ENCODE data around the gene PLEK. TPM values are rescaled to one million over a fixed set of nuclear protein-coding genes. Genes with fewer than 3 reads are reported as not detected.

Gene PLEK
- total and polyA plus RNA-seq, 2 of the 13 experiments (the other 11 are each of a cell fraction or from before 2014, with no cell fraction given), result not detected

- H3K27me3 ChIP-seq (ENCODE audit: control insufficient read depth in 1 of 2, insufficient read depth in 2 of 2, low read length in 2 of 2), result peaks cover 0 to 7% of the 10 kb centered on the region in 2 experiments; a peak in 2 of 5 replicates
- no peak for ATAC-seq
- no TSS peak for BruUV-seq (replicated peaks)
Observed at GRCh38 chr2:68435615-68436014, 70.5 kb downstream of the PLEK start.

GRCh38 chr2:68436270-68436669 lies 71.2 kb downstream of the PLEK start:
- intact Hi-C loops (cut with micrococcal nuclease; ENCODE audit: unreplicated experiment), result no loop called here
- no peaks in the 10 kb centered on the region for H4K20me1 ChIP-seq (ENCODE audit: insufficient read depth, low read length)
- no peaks in the 10 kb centered on the region; the same call in 1 of the 2 replicates for H3K4me1 ChIP-seq (ENCODE audit: insufficient read depth, low read length)
- H3K36me3 ChIP-seq (replicated peaks in 1 of 2; ENCODE audit: control insufficient read depth in 1 of 2, insufficient read depth in 2 of 2, low read length in 2 of 2), result no peaks in the 10 kb centered on the region
- H3K27ac ChIP-seq (ENCODE audit: extremely low read length, insufficient read depth, low read length), result no peak overlapping the region
- CTCF ChIA-PET (ENCODE audit: low intra/inter-chr PET ratio, low total read pairs), result no interaction called here
- no peak overlapping the region for H3K9ac ChIP-seq (ENCODE audit: insufficient read depth, low read depth, low read length)
- DNase-seq (ENCODE audit: low spot score), result no peak
- in situ Hi-C loops (cut with HindIII; ENCODE audit: extremely low pct_ligation_motif_present, low pct_unique_long_range_greater_than_20kb), result no loop called here
- FAIRE-seq, result no peak
- peaks cover 0 to 7% of the 10 kb centered on the region in 2 experiments; a peak in 2 of 5 replicates for H3K27me3 ChIP-seq (ENCODE audit: control insufficient read depth in 1 of 2, insufficient read depth in 2 of 2, low read length in 2 of 2)
- ATAC-seq, result no peak
- TF ChIP-seq ZNF230 (CRISPR knock-in tag; IDR thresholded peaks at IDR 0.05) (no peak), ZBTB7A (CRISPR knock-in tag; IDR thresholded peaks at IDR 0.05) (no peak), FOXC1 (CRISPR knock-in tag; IDR thresholded peaks at IDR 0.05; ENCODE audit: borderline replicate concordance) (no peak), ZNF329 (CRISPR knock-in tag; IDR thresholded peaks at IDR 0.05; ENCODE audit: low read depth) (no peak), ZNF33B (CRISPR knock-in tag; IDR thresholded peaks at IDR 0.05) (no peak), NFIB (CRISPR knock-in tag; IDR thresholded peaks at IDR 0.05; ENCODE audit: borderline replicate concordance) (no peak), SP5 (CRISPR knock-in tag; IDR thresholded peaks at IDR 0.05; ENCODE audit: borderline replicate concordance, low read depth) (no peak), JDP2 (CRISPR knock-in tag; IDR thresholded peaks at IDR 0.05; ENCODE audit: borderline replicate concordance) (no peak), REPIN1 (CRISPR knock-in tag; IDR thresholded peaks at IDR 0.05; ENCODE audit: borderline replicate concordance, low read depth) (no peak), ZNF549 (CRISPR knock-in tag; IDR thresholded peaks at IDR 0.05) (no peak), ZNF891 (CRISPR knock-in tag; IDR thresholded peaks at IDR 0.05) (no peak), ZUFSP (CRISPR knock-in tag; IDR thresholded peaks at IDR 0.05; ENCODE audit: borderline replicate concordance) (no peak)
- TF ChIP-seq, protein P1, sequence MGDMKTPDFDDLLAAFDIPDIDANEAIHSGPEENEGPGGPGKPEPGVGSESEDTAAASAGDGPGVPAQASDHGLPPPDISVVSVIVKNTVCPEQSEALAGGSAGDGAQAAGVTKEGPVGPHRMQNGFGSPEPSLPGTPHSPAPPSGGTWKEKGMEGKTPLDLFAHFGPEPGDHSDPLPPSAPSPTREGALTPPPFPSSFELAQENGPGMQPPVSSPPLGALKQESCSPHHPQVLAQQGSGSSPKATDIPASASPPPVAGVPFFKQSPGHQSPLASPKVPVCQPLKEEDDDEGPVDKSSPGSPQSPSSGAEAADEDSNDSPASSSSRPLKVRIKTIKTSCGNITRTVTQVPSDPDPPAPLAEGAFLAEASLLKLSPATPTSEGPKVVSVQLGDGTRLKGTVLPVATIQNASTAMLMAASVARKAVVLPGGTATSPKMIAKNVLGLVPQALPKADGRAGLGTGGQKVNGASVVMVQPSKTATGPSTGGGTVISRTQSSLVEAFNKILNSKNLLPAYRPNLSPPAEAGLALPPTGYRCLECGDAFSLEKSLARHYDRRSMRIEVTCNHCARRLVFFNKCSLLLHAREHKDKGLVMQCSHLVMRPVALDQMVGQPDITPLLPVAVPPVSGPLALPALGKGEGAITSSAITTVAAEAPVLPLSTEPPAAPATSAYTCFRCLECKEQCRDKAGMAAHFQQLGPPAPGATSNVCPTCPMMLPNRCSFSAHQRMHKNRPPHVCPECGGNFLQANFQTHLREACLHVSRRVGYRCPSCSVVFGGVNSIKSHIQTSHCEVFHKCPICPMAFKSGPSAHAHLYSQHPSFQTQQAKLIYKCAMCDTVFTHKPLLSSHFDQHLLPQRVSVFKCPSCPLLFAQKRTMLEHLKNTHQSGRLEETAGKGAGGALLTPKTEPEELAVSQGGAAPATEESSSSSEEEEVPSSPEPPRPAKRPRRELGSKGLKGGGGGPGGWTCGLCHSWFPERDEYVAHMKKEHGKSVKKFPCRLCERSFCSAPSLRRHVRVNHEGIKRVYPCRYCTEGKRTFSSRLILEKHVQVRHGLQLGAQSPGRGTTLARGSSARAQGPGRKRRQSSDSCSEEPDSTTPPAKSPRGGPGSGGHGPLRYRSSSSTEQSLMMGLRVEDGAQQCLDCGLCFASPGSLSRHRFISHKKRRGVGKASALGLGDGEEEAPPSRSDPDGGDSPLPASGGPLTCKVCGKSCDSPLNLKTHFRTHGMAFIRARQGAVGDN (CRISPR knock-in tag; IDR thresholded peaks at IDR 0.05), result no peak
- H3K4me2 ChIP-seq (ENCODE audit: low read depth, low read length), result no peak overlapping the region
- H3K9me3 ChIP-seq (ENCODE audit: low read length), result no peaks in the 10 kb centered on the region
- WGBS (ENCODE audit: low lambda C conversion rate), result 3% methylated on average over 4 of the region's 4 CpGs
- H2AFZ ChIP-seq (ENCODE audit: low read length), result no peak overlapping the region
- H3K4me3 ChIP-seq (replicated peaks in 1 of 3; ENCODE audit: insufficient read depth in 1 of 3, low read depth in 2 of 3, low read length in 3 of 3), result no peak overlapping the region
- no peaks in the 10 kb centered on the region for H3K79me2 ChIP-seq (ENCODE audit: insufficient read depth, low read length)
- POLR2A ChIA-PET, result no interaction called here
- no TSS peak for BruUV-seq (replicated peaks)

More at GRCh38 chr2:68435615-68436014, 70.5 kb downstream of the PLEK start:
- intact Hi-C loops (cut with micrococcal nuclease; ENCODE audit: unreplicated experiment), result no loop called here
- Histone ChIP-seq H4K20me1 (ENCODE audit: insufficient read depth, low read length) (no peaks in the 10 kb centered on the region), H3K79me2 (ENCODE audit: insufficient read depth, low read length) (no peaks in the 10 kb centered on the region), H3K27ac (ENCODE audit: extremely low read length, insufficient read depth, low read length) (no peak overlapping the region), H3K4me1 (ENCODE audit: insufficient read depth, low read length) (no peaks in the 10 kb centered on the region; the same call in 1 of the 2 replicates), H3K36me3 (replicated peaks in 1 of 2; ENCODE audit: control insufficient read depth in 1 of 2, insufficient read depth in 2 of 2, low read length in 2 of 2) (no peaks in the 10 kb centered on the region), H3K9me3 (ENCODE audit: low read length) (no peaks in the 10 kb centered on the region), H3K4me3 (replicated peaks in 1 of 3; ENCODE audit: insufficient read depth in 1 of 3, low read depth in 2 of 3, low read length in 3 of 3) (no peak overlapping the region), H3K9ac (ENCODE audit: insufficient read depth, low read depth, low read length) (no peak overlapping the region), H3K4me2 (ENCODE audit: low read depth, low read length) (no peak overlapping the region), H2AFZ (ENCODE audit: low read length) (no peak overlapping the region)
- DNase-seq (ENCODE audit: low spot score) (no peak), FAIRE-seq (no peak)
- in situ Hi-C loops (cut with HindIII; ENCODE audit: extremely low pct_ligation_motif_present, low pct_unique_long_range_greater_than_20kb), result no loop called here
- POLR2A ChIA-PET, result no interaction called here
- TF ChIP-seq CEBPB (IDR thresholded peaks at IDR 0.05; ENCODE audit: borderline replicate concordance, low read depth, low read length) (0 out of 2 replicates have a peak, but pooled peaks have one; percentile 17), ZNF446 (CRISPR knock-in tag; IDR thresholded peaks at IDR 0.05) (no peak), NFKBIZ (CRISPR knock-in tag; IDR thresholded peaks at IDR 0.05) (no peak)
- CTCF ChIA-PET (ENCODE audit: low intra/inter-chr PET ratio, low total read pairs), result no interaction called here

Measured in HepG2 (cell line).